OCI-LY3 (cell line): ENCODE measurements around the gene SFRP5.

ENCODE experiments used
- EZH2phosphoT487 ChIP-seq: fragments of 200-600 bp; shearing (Covaris generic); IDR thresholded peaks from 2 replicates; pipeline ENCODE4 v1.6.1; 2018; ENCODE audit warnings: antibody characterized with exemption, mixed run types, low read depth
- TF ChIP-seq, protein P1 (sequence below): fragments of 200-600, 300-600 bp; sonication (generic); IDR thresholded peaks from 2 replicates; pipeline ENCODE4 v1.5.1; 2014; ENCODE audit warnings: antibody characterized with exemption, low read length, low read depth

DNA sequence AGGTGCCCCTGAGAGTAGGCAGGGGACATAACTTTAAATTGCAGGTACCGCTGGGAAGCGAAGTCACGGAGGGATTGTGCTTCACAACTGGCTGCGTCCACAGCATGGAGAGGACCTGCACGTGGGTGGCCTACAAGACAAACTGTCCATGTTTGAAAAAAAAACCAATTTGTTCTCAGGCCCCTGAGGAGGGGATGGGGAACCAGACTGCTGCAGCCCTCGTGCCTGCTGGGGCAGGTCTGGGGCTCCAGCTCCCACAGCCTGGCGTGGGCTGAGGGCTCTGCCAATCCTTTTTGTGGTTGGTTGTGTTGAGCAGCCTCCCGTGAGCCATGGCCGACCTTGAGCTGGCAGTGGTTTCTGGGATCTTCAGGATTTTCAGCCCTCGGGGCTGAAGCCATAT, 9.7 kb downstream of the SFRP5 start:
- TF ChIP-seq, protein P1, sequence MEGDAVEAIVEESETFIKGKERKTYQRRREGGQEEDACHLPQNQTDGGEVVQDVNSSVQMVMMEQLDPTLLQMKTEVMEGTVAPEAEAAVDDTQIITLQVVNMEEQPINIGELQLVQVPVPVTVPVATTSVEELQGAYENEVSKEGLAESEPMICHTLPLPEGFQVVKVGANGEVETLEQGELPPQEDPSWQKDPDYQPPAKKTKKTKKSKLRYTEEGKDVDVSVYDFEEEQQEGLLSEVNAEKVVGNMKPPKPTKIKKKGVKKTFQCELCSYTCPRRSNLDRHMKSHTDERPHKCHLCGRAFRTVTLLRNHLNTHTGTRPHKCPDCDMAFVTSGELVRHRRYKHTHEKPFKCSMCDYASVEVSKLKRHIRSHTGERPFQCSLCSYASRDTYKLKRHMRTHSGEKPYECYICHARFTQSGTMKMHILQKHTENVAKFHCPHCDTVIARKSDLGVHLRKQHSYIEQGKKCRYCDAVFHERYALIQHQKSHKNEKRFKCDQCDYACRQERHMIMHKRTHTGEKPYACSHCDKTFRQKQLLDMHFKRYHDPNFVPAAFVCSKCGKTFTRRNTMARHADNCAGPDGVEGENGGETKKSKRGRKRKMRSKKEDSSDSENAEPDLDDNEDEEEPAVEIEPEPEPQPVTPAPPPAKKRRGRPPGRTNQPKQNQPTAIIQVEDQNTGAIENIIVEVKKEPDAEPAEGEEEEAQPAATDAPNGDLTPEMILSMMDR: no peak
- TF ChIP-seq EZH2phosphoT487: no peak
